Activated CD4-positive, alpha-beta T cell treated with anti-CD3 and anti-CD28 coated beads, Interleukin-2, amount 10 ng/mL, durations not matched to agents 24 days and 14 days (primary cell): Measurements from ENCODE around the gene DENND1A. TPM values are rescaled to one million over a fixed set of nuclear protein-coding genes. Genes with fewer than 3 reads are reported as not detected.

Experiments
- DNase-seq: peaks from one replicate; pipeline ENCODE4 v3.0.0; 2022
- H3K27ac Mint-ChIP-seq: one replicate; pipeline ENCODE4 v1.8.0; 2022; ENCODE audit warnings: mild to moderate bottlenecking, mixed read lengths
- H3K27me3 Mint-ChIP-seq: one replicate; pipeline ENCODE4 v1.8.0; 2022; ENCODE audit warnings: mixed read lengths
- H3K36me3 Mint-ChIP-seq: one replicate; pipeline ENCODE4 v1.8.0; 2022; ENCODE audit warnings: low read depth, mild to moderate bottlenecking, mixed read lengths
- H3K4me1 Mint-ChIP-seq: one replicate; pipeline ENCODE4 v1.8.0; 2021; ENCODE audit warnings: mixed read lengths
- H3K4me3 Mint-ChIP-seq: one replicate; pipeline ENCODE4 v1.8.0; 2022; ENCODE audit warnings: mild to moderate bottlenecking, moderate library complexity, mixed read lengths
- H3K9me3 Mint-ChIP-seq: one replicate; pipeline ENCODE4 v1.8.0; 2021; ENCODE audit warnings: mixed read lengths
- intact Hi-C: fragments of 100-400 bp; cut with micrococcal nuclease; formaldehyde crosslinking; loops from one replicate; pipeline ENCODE4 v1.15.1; 2023
- total RNA-seq: library from RNA; stranded (reverse); gene quantifications from 2 replicates; pipeline ENCODE4 v1.2.3, GENCODE V29; 2022

DENND1A gene
- total RNA-seq, 1 donor from 2014 or later = 25.2 TPM

DNA sequence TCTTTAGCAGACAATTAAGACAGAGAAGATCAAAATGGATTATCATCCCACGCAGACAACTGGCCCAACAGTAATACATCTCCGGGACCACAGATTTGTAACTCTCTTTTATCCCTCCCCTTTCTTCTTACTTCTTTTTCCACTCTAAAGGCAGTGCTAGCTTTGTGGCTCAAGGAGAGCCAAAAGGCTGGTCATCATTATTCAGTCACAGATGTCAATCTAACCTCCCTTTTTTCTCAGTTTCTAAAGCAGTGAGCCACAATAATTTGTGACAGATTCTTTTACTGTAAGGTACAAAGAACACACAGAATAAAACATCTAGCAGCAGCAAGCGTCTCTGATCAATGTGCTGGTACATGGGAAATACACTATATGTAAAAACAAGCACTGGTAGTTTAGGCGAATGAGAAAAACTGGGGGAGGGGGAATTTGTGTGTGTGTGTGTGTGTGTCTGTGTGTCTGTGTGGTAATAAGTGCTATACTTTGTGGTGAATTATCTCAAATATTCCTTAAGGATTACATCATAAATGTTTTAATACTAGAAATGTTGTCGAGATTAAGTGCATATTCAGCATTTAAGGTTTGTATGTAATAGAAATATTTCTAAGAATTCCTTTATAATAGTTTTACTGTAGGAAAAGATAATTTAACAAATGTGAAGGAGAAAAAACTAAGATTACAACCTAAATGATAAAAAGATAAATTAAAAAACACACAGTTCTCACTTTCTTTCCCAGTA lies 140.2 kb downstream of the DENND1A start:
- intact Hi-C loops = no loop called here
- Mint-ChIP-seq H3K4me3 (no peak overlapping the region), H3K27me3 (no peaks in the 10 kb centered on the region), H3K9me3 (peaks cover 5% of the 10 kb centered on the region), H3K36me3 (no peaks in the 10 kb centered on the region), H3K4me1 (no peaks in the 10 kb centered on the region), H3K27ac (no peak overlapping the region)
- no peak for DNase-seq

DNA sequence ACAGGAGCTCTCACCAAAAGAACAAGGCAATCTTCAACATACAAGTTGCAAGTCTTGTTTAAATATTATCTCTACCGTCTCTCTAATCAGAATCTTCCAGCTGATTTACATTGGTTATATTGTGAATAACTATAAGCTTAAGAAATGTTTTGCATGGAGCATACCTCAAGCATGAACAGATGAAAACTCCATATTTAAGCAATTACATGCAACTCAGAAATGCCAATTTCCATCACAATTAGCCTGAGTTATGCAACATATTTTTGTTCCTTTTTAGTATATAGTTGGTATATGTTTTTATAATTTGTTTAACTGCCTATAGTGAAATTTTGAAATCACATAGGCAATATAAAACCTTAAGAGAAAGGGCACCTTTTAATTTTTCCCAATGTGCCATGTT lies 142.5 kb downstream of the DENND1A start:
- H3K4me3 Mint-ChIP-seq = no peak overlapping the region
- peaks cover 5% of the 10 kb centered on the region for H3K9me3 Mint-ChIP-seq
- H3K4me1 Mint-ChIP-seq = no peaks in the 10 kb centered on the region
- no peaks in the 10 kb centered on the region for H3K36me3 Mint-ChIP-seq
- DNase-seq = no peak
- H3K27me3 Mint-ChIP-seq = no peaks in the 10 kb centered on the region
- H3K27ac Mint-ChIP-seq = no peak overlapping the region
- intact Hi-C loops = no loop called here

- no peaks in the 10 kb centered on the region for H3K4me1 Mint-ChIP-seq
These were observed 145.4 kb downstream of the DENND1A start for GRCh38 chr9:123784518-123784917.

GRCh38 chr9:123778232-123778902 lies 151.6 kb downstream of the DENND1A start:
- no peak overlapping the region for H3K27ac Mint-ChIP-seq
- H3K4me3 Mint-ChIP-seq = no peak overlapping the region
- H3K4me1 Mint-ChIP-seq = no peaks in the 10 kb centered on the region
- H3K36me3 Mint-ChIP-seq = no peaks in the 10 kb centered on the region
- no peak for DNase-seq
- H3K9me3 Mint-ChIP-seq = no peaks in the 10 kb centered on the region
- peaks cover 2% of the 10 kb centered on the region for H3K27me3 Mint-ChIP-seq
- intact Hi-C loops = no loop called here

More at GRCh38 chr9:123784518-123784917, 145.4 kb downstream of the DENND1A start:
- Mint-ChIP-seq H3K36me3 (no peaks in the 10 kb centered on the region), H3K27me3 (no peaks in the 10 kb centered on the region), H3K4me3 (no peak overlapping the region), H3K9me3 (no peaks in the 10 kb centered on the region), H3K27ac (no peak overlapping the region)
- DNase-seq = no peak
- intact Hi-C loops = no loop called here

GRCh38 chr9:123776708-123777537 lies 153.0 kb downstream of the DENND1A start:
- Mint-ChIP-seq H3K4me1 (no peaks in the 10 kb centered on the region), H3K27me3 (peaks cover 2% of the 10 kb centered on the region), H3K36me3 (no peaks in the 10 kb centered on the region), H3K4me3 (no peak overlapping the region), H3K27ac (no peak overlapping the region), H3K9me3 (no peaks in the 10 kb centered on the region)
- no peak for DNase-seq
- intact Hi-C loops = no loop called here

DNA sequence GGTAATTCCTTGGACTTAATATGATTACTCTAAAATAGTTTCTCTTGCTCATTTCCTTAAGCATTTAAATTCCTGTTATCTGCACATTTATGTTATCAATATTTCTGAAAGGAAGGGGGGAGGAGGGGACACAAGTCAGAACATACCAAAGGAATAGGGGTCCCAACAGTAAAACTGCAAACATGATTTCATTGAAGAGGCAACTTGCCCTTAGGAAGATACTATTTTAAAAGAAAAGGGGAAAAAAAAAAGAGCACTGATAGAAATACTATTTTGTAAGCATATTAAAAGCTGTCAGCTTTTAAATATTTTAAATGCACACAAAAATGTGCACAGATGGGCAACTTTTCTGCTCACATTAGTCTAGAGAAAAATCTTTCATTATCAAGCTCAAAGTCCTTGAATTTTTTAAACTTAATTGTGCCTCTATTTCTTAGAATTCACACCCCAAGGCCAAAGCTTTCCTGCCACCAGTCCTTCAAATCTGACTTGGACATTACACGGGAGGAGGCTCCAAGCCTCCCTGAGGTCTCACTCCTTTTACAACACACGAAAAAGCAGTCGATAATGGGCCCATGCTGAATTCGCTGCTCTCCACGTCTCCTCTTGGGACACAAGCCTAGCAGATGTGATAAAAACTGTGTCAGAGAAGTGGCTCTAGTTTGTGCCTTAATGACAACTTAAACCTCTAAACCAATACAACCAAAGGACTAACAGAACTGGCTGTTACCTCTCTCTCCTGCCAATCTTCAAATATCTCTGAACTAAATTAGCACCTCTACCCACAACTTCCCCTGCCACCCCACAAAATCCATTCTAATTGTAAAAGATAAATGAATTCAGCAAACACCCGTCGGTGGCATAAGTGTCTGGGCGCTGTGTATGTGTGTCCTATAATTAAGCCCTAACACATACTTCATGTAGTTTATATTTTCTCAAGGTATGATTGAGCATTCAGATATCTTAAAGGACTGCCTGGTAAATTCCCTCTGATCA lies 154.3 kb downstream of the DENND1A start:
- Mint-ChIP-seq H3K36me3 (no peaks in the 10 kb centered on the region), H3K27ac (no peak overlapping the region), H3K9me3 (no peaks in the 10 kb centered on the region), H3K27me3 (peaks cover 2% of the 10 kb centered on the region), H3K4me3 (no peak overlapping the region), H3K4me1 (no peaks in the 10 kb centered on the region)
- intact Hi-C loops = no loop called here
- DNase-seq = no peak

DNA sequence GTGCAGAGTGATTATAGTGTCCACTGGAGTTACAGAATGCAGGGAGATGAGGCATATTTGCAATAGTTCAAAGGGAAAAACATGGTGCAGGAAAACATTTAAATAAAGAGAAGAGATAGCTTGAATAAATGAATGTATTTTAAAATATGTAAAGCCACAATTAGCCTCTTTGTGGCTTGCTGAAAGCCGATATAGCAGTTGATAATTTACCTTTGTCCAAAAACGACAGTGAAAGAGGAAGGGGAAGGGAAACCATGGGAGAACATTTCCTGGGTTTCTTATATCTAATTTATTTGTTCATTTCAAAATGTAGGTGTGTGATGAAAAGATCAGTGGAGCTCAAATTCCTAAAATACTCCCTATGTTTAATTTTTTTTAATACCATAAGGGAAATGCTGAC lies 156.1 kb downstream of the DENND1A start:
- no peak for DNase-seq
- Mint-ChIP-seq H3K4me1 (no peaks in the 10 kb centered on the region), H3K4me3 (no peak overlapping the region), H3K36me3 (no peaks in the 10 kb centered on the region), H3K27me3 (peaks cover 2% of the 10 kb centered on the region), H3K27ac (no peak overlapping the region), H3K9me3 (no peaks in the 10 kb centered on the region)
- intact Hi-C loops = no loop called here

DNA sequence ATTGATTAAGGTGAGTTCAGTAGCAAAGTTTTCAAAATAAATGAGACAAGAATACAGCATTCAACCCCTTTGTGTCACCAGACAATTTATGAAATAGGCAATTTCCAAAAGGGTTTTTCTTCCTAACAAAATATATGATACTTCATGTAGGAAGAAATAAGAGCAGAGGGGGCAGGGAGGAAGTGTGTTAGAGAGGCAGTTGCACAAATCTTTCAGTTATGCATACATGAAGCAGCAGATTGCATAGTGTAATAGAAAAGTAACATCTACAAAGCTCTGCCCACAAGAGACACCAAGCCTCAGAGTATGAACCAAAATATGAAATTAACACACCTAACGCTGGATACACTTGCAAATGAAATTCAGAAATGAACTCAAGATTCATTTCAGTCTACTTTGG lies 157.0 kb downstream of the DENND1A start:
- Mint-ChIP-seq H3K27ac (no peak overlapping the region), H3K4me3 (no peak overlapping the region), H3K9me3 (no peaks in the 10 kb centered on the region), H3K27me3 (peaks cover 2% of the 10 kb centered on the region), H3K4me1 (no peaks in the 10 kb centered on the region), H3K36me3 (no peaks in the 10 kb centered on the region)
- intact Hi-C loops = no loop called here
- DNase-seq = no peak

DNA sequence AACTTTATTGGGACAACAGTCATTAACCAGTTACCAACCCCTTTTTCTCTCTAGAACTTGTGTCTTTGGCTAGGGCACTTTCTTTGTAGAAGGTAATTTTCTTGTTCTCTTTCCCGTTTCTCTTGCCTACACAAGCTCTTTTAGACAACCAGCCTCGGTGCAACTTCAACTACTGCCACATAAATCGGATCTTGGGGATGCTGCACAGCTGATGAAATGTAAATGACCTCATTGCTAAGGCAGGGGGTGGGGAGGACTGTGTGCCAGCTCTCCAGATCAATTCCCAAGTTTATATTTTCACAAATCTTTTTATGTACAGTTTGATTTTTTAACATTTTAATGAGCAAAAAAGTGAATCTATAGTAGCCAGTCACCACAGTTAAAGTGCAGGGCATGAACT lies 157.6 kb downstream of the DENND1A start:
- H3K4me1 Mint-ChIP-seq = no peaks in the 10 kb centered on the region
- H3K4me3 Mint-ChIP-seq = no peak overlapping the region
- intact Hi-C loops = no loop called here
- peaks cover 2% of the 10 kb centered on the region for H3K27me3 Mint-ChIP-seq
- no peak for DNase-seq
- no peaks in the 10 kb centered on the region for H3K9me3 Mint-ChIP-seq
- no peaks in the 10 kb centered on the region for H3K36me3 Mint-ChIP-seq
- H3K27ac Mint-ChIP-seq = no peak overlapping the region

DNA sequence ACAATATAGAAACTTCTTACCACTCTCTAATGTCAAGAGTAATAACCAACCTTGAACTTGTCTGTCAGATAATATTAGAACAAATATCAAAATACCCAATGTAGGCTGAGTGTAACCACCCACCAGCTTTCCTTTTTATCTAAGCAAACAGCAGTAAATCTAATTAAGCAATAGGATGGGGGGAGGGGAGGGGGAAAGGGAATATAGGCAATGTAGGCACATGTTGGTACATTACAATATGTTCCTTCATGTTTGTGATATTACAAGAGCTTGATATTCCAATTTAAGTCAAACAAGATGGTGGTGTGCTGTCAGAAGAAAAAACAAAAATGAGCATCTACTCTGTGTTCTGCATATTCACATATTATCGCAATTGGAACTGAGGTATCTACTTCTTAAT lies 158.2 kb downstream of the DENND1A start:
- DNase-seq = no peak
- Mint-ChIP-seq H3K27me3 (peaks cover 2% of the 10 kb centered on the region), H3K27ac (no peak overlapping the region), H3K9me3 (no peaks in the 10 kb centered on the region), H3K36me3 (no peaks in the 10 kb centered on the region), H3K4me1 (no peaks in the 10 kb centered on the region), H3K4me3 (no peak overlapping the region)
- intact Hi-C loops = no loop called here

GRCh38 chr9:123769719-123770118 lies 160.2 kb downstream of the DENND1A start:
- H3K27ac Mint-ChIP-seq = no peak overlapping the region
- no peaks in the 10 kb centered on the region for H3K27me3 Mint-ChIP-seq
- H3K36me3 Mint-ChIP-seq = no peaks in the 10 kb centered on the region
- H3K4me3 Mint-ChIP-seq = no peak overlapping the region
- intact Hi-C loops = no loop called here
- H3K4me1 Mint-ChIP-seq = no peaks in the 10 kb centered on the region
- DNase-seq = no peak
- H3K9me3 Mint-ChIP-seq = no peaks in the 10 kb centered on the region

DNA sequence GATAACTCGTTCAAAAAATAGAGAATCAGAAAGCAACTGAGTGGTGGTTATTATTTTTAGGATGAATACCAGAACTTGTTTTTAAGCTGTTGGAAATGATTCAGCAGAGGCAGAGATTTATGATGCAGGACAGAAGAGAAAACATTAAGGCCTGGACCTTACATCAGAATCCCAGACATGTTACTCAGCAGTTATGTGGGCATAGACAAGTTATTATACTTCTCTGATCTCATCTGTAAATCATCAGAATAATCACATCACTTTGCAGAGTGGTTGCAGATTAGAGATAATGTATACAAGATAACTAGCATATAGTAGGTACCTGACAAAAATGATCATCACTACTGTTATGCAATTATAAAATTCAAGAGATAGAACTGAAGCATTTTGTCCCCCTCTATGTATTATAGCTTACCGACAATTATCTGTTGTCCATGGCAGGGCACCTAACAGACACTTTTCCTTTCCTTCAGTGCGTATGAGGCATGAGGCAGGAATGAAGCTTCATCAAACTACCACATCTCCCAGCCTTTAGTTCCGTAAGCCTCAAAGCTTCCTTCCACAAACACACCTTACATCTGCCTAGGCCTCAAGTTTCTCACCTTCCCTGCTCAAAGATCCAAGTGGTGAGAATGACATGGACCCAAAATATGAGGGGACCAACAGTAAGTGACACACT lies 165.9 kb downstream of the DENND1A start:
- no peak for DNase-seq
- Mint-ChIP-seq H3K27ac (no peak overlapping the region), H3K9me3 (no peaks in the 10 kb centered on the region), H3K4me3 (no peak overlapping the region), H3K4me1 (no peaks in the 10 kb centered on the region), H3K36me3 (no peaks in the 10 kb centered on the region), H3K27me3 (no peaks in the 10 kb centered on the region)
- intact Hi-C loops = no loop called here
